ENCODE measurements around the gene PDE4D. TPM values are rescaled to one million over a fixed set of nuclear protein-coding genes. Genes with fewer than 3 reads are reported as not detected.

The PDE4D gene
- total RNA-seq, 1 experiment from 2014 or later: 3.6 TPM

GRCh38 chr5:59682542-59682941 lies 211.0 kb downstream of the PDE4D start:
- Histone ChIP-seq H3F3A (ENCODE audit: low read length, unreplicated experiment) (no peaks in the 10 kb centered on the region), H3K27me3 (ENCODE audit: low read length) (no peaks in the 10 kb centered on the region), H2AFZ (ENCODE audit: low read length) (no peak overlapping the region), H3K9me2 (replicated peaks; ENCODE audit: low read length) (no peaks in the 10 kb centered on the region), H3K4me2 (ENCODE audit: low read length) (no peak overlapping the region), H3K9ac (ENCODE audit: low read length) (no peak overlapping the region), H3K4me1 (ENCODE audit: insufficient read depth, low read length) (no peaks in the 10 kb centered on the region), H3K9me3 (ENCODE audit: low read length) (no peaks in the 10 kb centered on the region), H3K4me3 (ENCODE audit: low read length) (no peak overlapping the region), H3K79me2 (ENCODE audit: low read length) (no peaks in the 10 kb centered on the region), H3K27ac (ENCODE audit: low read length) (no peak overlapping the region), H3K36me3 (ENCODE audit: low read depth, low read length) (no peaks in the 10 kb centered on the region), H4K20me1 (ENCODE audit: low read length) (no peaks in the 10 kb centered on the region)
- DNase-seq: no peak
- CTCF ChIA-PET: no interaction called here
- no TSS peak for BruUV-seq (replicated peaks)
- intact Hi-C loops (cut with micrococcal nuclease): no loop called here
- TF ChIP-seq EZH2phosphoT487 (IDR thresholded peaks at IDR 0.05; ENCODE audit: borderline replicate concordance, low read length) (no peak), CTCF (conservative IDR thresholded peaks at IDR 0.05; ENCODE audit: low read depth, low read length) (no peak), EZH2 (IDR thresholded peaks at IDR 0.05; ENCODE audit: low read length, unreplicated experiment) (no peak)
- ATAC-seq: no peak
- POLR2A ChIA-PET (ENCODE audit: unreplicated experiment): no interaction called here

GRCh38 chr5:59678943-59679342 lies 214.6 kb downstream of the PDE4D start:
- Histone ChIP-seq H3K4me1 (ENCODE audit: insufficient read depth, low read length) (peaks cover 12% of the 10 kb centered on the region), H3K9me3 (ENCODE audit: low read length) (no peaks in the 10 kb centered on the region), H3K9ac (ENCODE audit: low read length) (no peak overlapping the region), H3K27me3 (ENCODE audit: low read length) (no peaks in the 10 kb centered on the region), H3K79me2 (ENCODE audit: low read length) (no peaks in the 10 kb centered on the region), H4K20me1 (ENCODE audit: low read length) (no peaks in the 10 kb centered on the region), H3K36me3 (ENCODE audit: low read depth, low read length) (no peaks in the 10 kb centered on the region), H3K27ac (ENCODE audit: low read length) (no peak overlapping the region), H2AFZ (ENCODE audit: low read length) (no peak overlapping the region), H3K9me2 (replicated peaks; ENCODE audit: low read length) (no peaks in the 10 kb centered on the region), H3F3A (ENCODE audit: low read length, unreplicated experiment) (no peaks in the 10 kb centered on the region), H3K4me3 (ENCODE audit: low read length) (no peak overlapping the region), H3K4me2 (ENCODE audit: low read length) (no peak overlapping the region)
- ChIA-PET POLR2A (ENCODE audit: unreplicated experiment) (no interaction called here), CTCF (no interaction called here)
- TF ChIP-seq EZH2 (IDR thresholded peaks at IDR 0.05; ENCODE audit: low read length, unreplicated experiment) (no peak), CTCF (conservative IDR thresholded peaks at IDR 0.05; ENCODE audit: low read depth, low read length) (no peak), EZH2phosphoT487 (IDR thresholded peaks at IDR 0.05; ENCODE audit: borderline replicate concordance, low read length) (no peak)
- DNase-seq (no peak), ATAC-seq (no peak)
- BruUV-seq (replicated peaks): no TSS peak
- intact Hi-C loops (cut with micrococcal nuclease): no loop called here

- H3K27ac ChIP-seq (ENCODE audit: low read length): peak overlapping the region; percentile 72
- DNase-seq: peak; percentile 55
- no peaks in the 10 kb centered on the region for H3K27me3 ChIP-seq (ENCODE audit: low read length)
- peaks cover 22% of the 10 kb centered on the region for H3K4me1 ChIP-seq (ENCODE audit: insufficient read depth, low read length)
- no peaks in the 10 kb centered on the region for H3K9me2 ChIP-seq (replicated peaks; ENCODE audit: low read length)
- H3K4me2 ChIP-seq (ENCODE audit: low read length): peak overlapping the region; percentile 26; the same call in 1 of the 2 replicates
- ATAC-seq: no peak; the same call in 1 of the 2 replicates
- H3K79me2 ChIP-seq (ENCODE audit: low read length): no peaks in the 10 kb centered on the region
- peak overlapping the region; percentile 25; the same call in 1 of the 2 replicates for H3K9ac ChIP-seq (ENCODE audit: low read length)
- H3K4me3 ChIP-seq (ENCODE audit: low read length): no peak overlapping the region
- H3K36me3 ChIP-seq (ENCODE audit: low read depth, low read length): no peaks in the 10 kb centered on the region
- intact Hi-C loops (cut with micrococcal nuclease): loop anchor here (5.0 kb wide), 1 partner anchor 48 kb away; no protein-coding TSS in a partner anchor
- no peaks in the 10 kb centered on the region for H3F3A ChIP-seq (ENCODE audit: low read length, unreplicated experiment)
- TF ChIP-seq EZH2phosphoT487 (IDR thresholded peaks at IDR 0.05; ENCODE audit: borderline replicate concordance, low read length): no peak
- no peak for TF ChIP-seq CTCF (conservative IDR thresholded peaks at IDR 0.05; ENCODE audit: low read depth, low read length)
- no peaks in the 10 kb centered on the region for H3K9me3 ChIP-seq (ENCODE audit: low read length)
- H4K20me1 ChIP-seq (ENCODE audit: low read length): no peaks in the 10 kb centered on the region
- POLR2A ChIA-PET (ENCODE audit: unreplicated experiment): no interaction called here
- BruUV-seq (replicated peaks): no TSS peak
- CTCF ChIA-PET: no interaction called here
- no peak overlapping the region for H2AFZ ChIP-seq (ENCODE audit: low read length)
These were observed 218.8 kb downstream of the PDE4D start for GRCh38 chr5:59674763-59675162.
